Upper lobe of left lung (tissue), 6 donors: ENCODE results near the gene NTN1. TPM values are rescaled to one million over a fixed set of nuclear protein-coding genes. Genes with fewer than 3 reads are reported as not detected.

Experiments
- ATAC-seq, 2 donors: fragments of 200-7000 bp; cut with Tn5 transposase; one replicate each; pipeline ENCODE4 v1.9.1; 2022; ENCODE audit warnings: mild to moderate bottlenecking in 2 of 2, moderate library complexity in 2 of 2; ENCODE audit not compliant: low FRiP score in 2 of 2
- DNase-seq, 2 donors: peaks; one replicate each; pipeline ENCODE4 v3.0.0-alpha.2; 2019 to 2020
- H3K27ac ChIP-seq, 4 donors: fragments of 200-600 bp; sonication (generic); one replicate each; pipeline ENCODE4 v1.5.1; 2016 to 2019
- H3K27me3 ChIP-seq, 4 donors: fragments of 200-600 bp; sonication (generic); one replicate each; pipeline ENCODE4 v1.5.1; 2017 to 2019
- H3K36me3 ChIP-seq, 4 donors: fragments of 200-600 bp; sonication (generic); one replicate each; pipeline ENCODE4 v1.5.1; 2016 to 2019
- H3K4me1 ChIP-seq, 4 donors: fragments of 200-600 bp; sonication (generic); one replicate each; pipeline ENCODE4 v1.5.1; 2018 to 2019
- H3K4me3 ChIP-seq, 4 donors: fragments of 200-600 bp; sonication (generic); one replicate each; pipeline ENCODE4 v1.5.1; 2017 to 2019; ENCODE audit warnings: mild to moderate bottlenecking in 2 of 4, moderate library complexity in 1 of 4
- H3K9me3 ChIP-seq, 4 donors: fragments of 200-600 bp; sonication (generic); one replicate each; pipeline ENCODE4 v1.5.1; 2018 to 2019
- CTCF ChIP-seq, 6 experiments: fragments of 450-650 bp in 4 of 6; fragments of 200-600 bp in 2 of 6; sonication (generic) in 2 of 6; IDR thresholded peaks; one replicate each; pipeline ENCODE4 v1.5.1; 2016 to 2019; ENCODE audit warnings: antibody characterized with exemption in 6 of 6
- EP300 ChIP-seq, 4 donors: sonication (generic); formaldehyde crosslinking; IDR thresholded peaks; one replicate each; pipeline ENCODE4 v1.5.1; 2017; ENCODE audit warnings: antibody characterized with exemption in 4 of 4, control low read depth in 2 of 4
- POLR2A ChIP-seq, 4 donors: fragments of 450-650 bp; IDR thresholded peaks; one replicate each; pipeline ENCODE4 v1.5.1; 2016 to 2017; ENCODE audit warnings: antibody characterized with exemption in 4 of 4, mild to moderate bottlenecking in 2 of 4
- POLR2AphosphoS5 ChIP-seq, 2 donors: sonication (generic); formaldehyde crosslinking; IDR thresholded peaks; one replicate each; pipeline ENCODE4 v1.5.1; 2017; ENCODE audit warnings: antibody characterized with exemption in 2 of 2
- WGBS, 2 donors: methylation state at CpG; one replicate each; pipeline ENCODE4 v1.1.5; 2017 to 2018; 5-methylcytosine and 5-hydroxymethylcytosine counted together
- total RNA-seq, 6 donors: library from RNA; depleted of rRNA in 4 of 6; stranded (reverse); fragments of >200 nt in 4 of 6; gene quantifications; one replicate each; pipeline versions ENCODE4 v1.1.0 to v1.2.1, GENCODE V29; 2016 to 2021
- donor health status: DM: no; HTN: no; CAD: no; lungs with moderate emphysema.
- donor health status: DM: no; HTN: yes; CAD: no; lungs with severe emphysema.

NTN1 gene
- total RNA-seq, 6 donors from 2014 or later = 2.6 to 9.1 (median 4.1) TPM

- DNase-seq (no peak), ATAC-seq (no peak)
- Histone ChIP-seq H3K27ac (no peak overlapping the region), H3K9me3 (peaks cover 0 to 21% (median 13%) of the 10 kb centered on the region in 4 donors), H3K27me3 (no peaks in the 10 kb centered on the region), H3K36me3 (no peaks in the 10 kb centered on the region), H3K4me1 (no peaks in the 10 kb centered on the region), H3K4me3 (no peak overlapping the region)
- 87 to 92% methylated on average over 7 to 30 of the region's 30 CpGs for whole genome bisulfite sequencing, 2 donors
- no peak for TF ChIP-seq EP300 (IDR thresholded peaks at IDR 0.05)
- TF ChIP-seq CTCF (IDR thresholded peaks at IDR 0.05) = no peak
- no peak for TF ChIP-seq POLR2A (IDR thresholded peaks at IDR 0.05)
- no peak for TF ChIP-seq POLR2AphosphoS5 (IDR thresholded peaks at IDR 0.05)
Measured at GRCh38 chr17:9212376-9213302, 191.3 kb downstream of the NTN1 start.

GRCh38 chr17:9213303-9213640 is 192.0 kb downstream of the NTN1 start:
- H3K27ac ChIP-seq = no peak overlapping the region
- no peak overlapping the region for H3K4me3 ChIP-seq
- no peak for DNase-seq
- no peak for TF ChIP-seq POLR2A (IDR thresholded peaks at IDR 0.05)
- TF ChIP-seq CTCF (IDR thresholded peaks at IDR 0.05) = no peak
- no peak for TF ChIP-seq POLR2AphosphoS5 (IDR thresholded peaks at IDR 0.05)
- TF ChIP-seq EP300 (IDR thresholded peaks at IDR 0.05) = no peak
- H3K9me3 ChIP-seq = peaks cover 0 to 21% (median 13%) of the 10 kb centered on the region in 4 donors
- no peaks in the 10 kb centered on the region for H3K27me3 ChIP-seq
- no peak for ATAC-seq
- H3K36me3 ChIP-seq = no peaks in the 10 kb centered on the region
- WGBS, 2 donors = 67 to 86% methylated on average over 3 of the region's 3 CpGs
- H3K4me1 ChIP-seq = no peaks in the 10 kb centered on the region

GRCh38 chr17:9215465-9215864 is 194.2 kb downstream of the NTN1 start:
- no peak for TF ChIP-seq EP300 (IDR thresholded peaks at IDR 0.05)
- TF ChIP-seq CTCF (IDR thresholded peaks at IDR 0.05) = no peak
- no peak for TF ChIP-seq POLR2A (IDR thresholded peaks at IDR 0.05)
- no peak for TF ChIP-seq POLR2AphosphoS5 (IDR thresholded peaks at IDR 0.05)
- no peak overlapping the region for H3K27ac ChIP-seq
- H3K4me3 ChIP-seq = no peak overlapping the region
- no peak for DNase-seq
- peaks cover 0 to 21% (median 13%) of the 10 kb centered on the region in 4 donors for H3K9me3 ChIP-seq
- H3K27me3 ChIP-seq = no peaks in the 10 kb centered on the region
- no peaks in the 10 kb centered on the region for H3K36me3 ChIP-seq
- no peaks in the 10 kb centered on the region for H3K4me1 ChIP-seq
- no peak for ATAC-seq

GRCh38 chr17:9217151-9218056 is 196.1 kb downstream of the NTN1 start:
- Histone ChIP-seq H3K36me3 (no peaks in the 10 kb centered on the region), H3K4me1 (no peaks in the 10 kb centered on the region), H3K4me3 (no peak overlapping the region), H3K27ac (peak overlapping the region in 1 of 4 donors; percentile 23), H3K9me3 (peaks cover 0 to 21% (median 13%) of the 10 kb centered on the region in 4 donors), H3K27me3 (no peaks in the 10 kb centered on the region)
- no peak for TF ChIP-seq EP300 (IDR thresholded peaks at IDR 0.05)
- TF ChIP-seq POLR2A (IDR thresholded peaks at IDR 0.05) = no peak
- TF ChIP-seq CTCF (IDR thresholded peaks at IDR 0.05) = no peak
- no peak for TF ChIP-seq POLR2AphosphoS5 (IDR thresholded peaks at IDR 0.05)
- DNase-seq = no peak
- ATAC-seq = peak in 1 of 2 donors; percentile 75
- 43 to 56% methylated on average over 5 of the region's 5 CpGs for WGBS, 2 donors
